ENCODE measurements around the gene LRRC4C. TPM values are rescaled to one million over a fixed set of nuclear protein-coding genes. Genes with fewer than 3 reads are reported as not detected.

Gene LRRC4C
- total RNA-seq, 1 experiment from 2014 or later: 0.15 TPM

DNA sequence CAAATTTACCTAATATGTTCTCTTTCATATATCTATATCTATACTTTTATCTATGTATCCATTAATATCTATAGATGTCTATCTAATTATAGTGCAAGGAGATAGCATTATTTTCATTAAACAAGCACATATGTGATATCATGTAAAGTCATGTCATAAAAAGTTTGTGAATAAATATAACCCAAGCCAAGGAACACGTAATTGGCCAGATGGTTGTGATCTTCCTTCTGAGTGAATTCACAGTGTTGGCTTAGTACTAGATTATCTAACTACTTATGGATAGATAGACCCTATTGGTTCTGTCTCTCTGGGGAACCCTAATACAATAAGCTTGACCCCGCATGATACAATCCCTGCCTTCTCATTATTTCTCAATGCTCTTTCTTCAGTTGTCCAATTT is 484.4 kb downstream of the LRRC4C start:
- in situ Hi-C loops (cut with HindIII; ENCODE audit: low pct_unique_long_range_greater_than_20kb, low sequenced_read_pairs) (no loop called here), intact Hi-C loops (cut with micrococcal nuclease; ENCODE audit: unreplicated experiment) (no loop called here)
- ChIA-PET CTCF (no interaction called here), POLR2A (no interaction called here)
- H3K4me3 ChIP-seq (ENCODE audit: low read depth in 2 of 2, low read length in 2 of 2): no peak overlapping the region
- no peaks in the 10 kb centered on the region for H3K9me3 ChIP-seq (ENCODE audit: control insufficient read depth, insufficient read depth, low read depth, low read length)
- DNase-seq (ENCODE audit: low read depth, low spot score): no peak
- H3K36me3 ChIP-seq (ENCODE audit: control insufficient read depth, insufficient read depth, low read length): no peaks in the 10 kb centered on the region
- ATAC-seq: no peak
- no TSS peak for BruUV-seq (replicated peaks)
- H3K4me1 ChIP-seq (ENCODE audit: control insufficient read depth, insufficient read depth, low read length): no peaks in the 10 kb centered on the region
- TF ChIP-seq, protein P1, sequence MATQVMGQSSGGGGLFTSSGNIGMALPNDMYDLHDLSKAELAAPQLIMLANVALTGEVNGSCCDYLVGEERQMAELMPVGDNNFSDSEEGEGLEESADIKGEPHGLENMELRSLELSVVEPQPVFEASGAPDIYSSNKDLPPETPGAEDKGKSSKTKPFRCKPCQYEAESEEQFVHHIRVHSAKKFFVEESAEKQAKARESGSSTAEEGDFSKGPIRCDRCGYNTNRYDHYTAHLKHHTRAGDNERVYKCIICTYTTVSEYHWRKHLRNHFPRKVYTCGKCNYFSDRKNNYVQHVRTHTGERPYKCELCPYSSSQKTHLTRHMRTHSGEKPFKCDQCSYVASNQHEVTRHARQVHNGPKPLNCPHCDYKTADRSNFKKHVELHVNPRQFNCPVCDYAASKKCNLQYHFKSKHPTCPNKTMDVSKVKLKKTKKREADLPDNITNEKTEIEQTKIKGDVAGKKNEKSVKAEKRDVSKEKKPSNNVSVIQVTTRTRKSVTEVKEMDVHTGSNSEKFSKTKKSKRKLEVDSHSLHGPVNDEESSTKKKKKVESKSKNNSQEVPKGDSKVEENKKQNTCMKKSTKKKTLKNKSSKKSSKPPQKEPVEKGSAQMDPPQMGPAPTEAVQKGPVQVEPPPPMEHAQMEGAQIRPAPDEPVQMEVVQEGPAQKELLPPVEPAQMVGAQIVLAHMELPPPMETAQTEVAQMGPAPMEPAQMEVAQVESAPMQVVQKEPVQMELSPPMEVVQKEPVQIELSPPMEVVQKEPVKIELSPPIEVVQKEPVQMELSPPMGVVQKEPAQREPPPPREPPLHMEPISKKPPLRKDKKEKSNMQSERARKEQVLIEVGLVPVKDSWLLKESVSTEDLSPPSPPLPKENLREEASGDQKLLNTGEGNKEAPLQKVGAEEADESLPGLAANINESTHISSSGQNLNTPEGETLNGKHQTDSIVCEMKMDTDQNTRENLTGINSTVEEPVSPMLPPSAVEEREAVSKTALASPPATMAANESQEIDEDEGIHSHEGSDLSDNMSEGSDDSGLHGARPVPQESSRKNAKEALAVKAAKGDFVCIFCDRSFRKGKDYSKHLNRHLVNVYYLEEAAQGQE (IDR thresholded peaks at IDR 0.05; ENCODE audit: insufficient read depth in 1 of 2, low read depth in 2 of 2, low read length in 1 of 2): no peak
- TF ChIP-seq, protein P2, sequence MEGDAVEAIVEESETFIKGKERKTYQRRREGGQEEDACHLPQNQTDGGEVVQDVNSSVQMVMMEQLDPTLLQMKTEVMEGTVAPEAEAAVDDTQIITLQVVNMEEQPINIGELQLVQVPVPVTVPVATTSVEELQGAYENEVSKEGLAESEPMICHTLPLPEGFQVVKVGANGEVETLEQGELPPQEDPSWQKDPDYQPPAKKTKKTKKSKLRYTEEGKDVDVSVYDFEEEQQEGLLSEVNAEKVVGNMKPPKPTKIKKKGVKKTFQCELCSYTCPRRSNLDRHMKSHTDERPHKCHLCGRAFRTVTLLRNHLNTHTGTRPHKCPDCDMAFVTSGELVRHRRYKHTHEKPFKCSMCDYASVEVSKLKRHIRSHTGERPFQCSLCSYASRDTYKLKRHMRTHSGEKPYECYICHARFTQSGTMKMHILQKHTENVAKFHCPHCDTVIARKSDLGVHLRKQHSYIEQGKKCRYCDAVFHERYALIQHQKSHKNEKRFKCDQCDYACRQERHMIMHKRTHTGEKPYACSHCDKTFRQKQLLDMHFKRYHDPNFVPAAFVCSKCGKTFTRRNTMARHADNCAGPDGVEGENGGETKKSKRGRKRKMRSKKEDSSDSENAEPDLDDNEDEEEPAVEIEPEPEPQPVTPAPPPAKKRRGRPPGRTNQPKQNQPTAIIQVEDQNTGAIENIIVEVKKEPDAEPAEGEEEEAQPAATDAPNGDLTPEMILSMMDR (IDR thresholded peaks at IDR 0.05): no peak
- TF ChIP-seq SIN3A (IDR thresholded peaks at IDR 0.05; ENCODE audit: borderline replicate concordance, insufficient read depth, low read depth, low read length) (no peak), POLR2AphosphoS5 (IDR thresholded peaks at IDR 0.05; ENCODE audit: low read depth, low read length) (no peak)
- H3K27ac ChIP-seq (ENCODE audit: low read length): no peak overlapping the region
- H3K27me3 ChIP-seq (ENCODE audit: control insufficient read depth, insufficient read depth, low read length): no peaks in the 10 kb centered on the region

DNA sequence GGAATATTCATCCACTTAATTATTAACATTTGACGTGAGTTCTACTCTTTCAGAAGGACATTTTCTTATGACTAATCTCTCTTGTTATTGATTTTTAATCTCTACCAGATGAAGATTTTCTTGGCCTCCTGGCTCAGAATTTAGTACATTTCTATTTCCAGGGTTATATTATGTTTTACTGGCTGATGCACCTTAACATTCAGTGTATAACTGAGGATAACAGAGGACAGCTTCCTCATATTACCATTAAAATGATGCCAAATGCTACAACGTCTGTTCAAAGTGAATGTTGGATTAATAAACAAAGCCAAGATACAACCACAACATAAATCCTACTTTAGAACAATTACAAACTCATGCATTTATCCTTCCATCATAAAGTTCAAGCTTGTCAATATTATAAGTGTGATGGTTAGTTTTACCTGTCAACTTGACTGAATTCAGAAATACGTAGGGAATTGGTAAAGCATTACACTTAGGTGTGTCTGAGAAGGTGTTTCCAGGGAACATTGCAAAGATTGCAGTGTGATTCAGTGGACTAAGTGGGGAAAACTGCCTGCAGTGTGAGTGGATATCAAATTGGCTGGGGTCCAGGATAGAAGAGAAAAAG is 485.2 kb downstream of the LRRC4C start:
- Histone ChIP-seq H3K36me3 (ENCODE audit: control insufficient read depth, insufficient read depth, low read length) (no peaks in the 10 kb centered on the region), H3K27me3 (ENCODE audit: control insufficient read depth, insufficient read depth, low read length) (no peaks in the 10 kb centered on the region), H3K4me3 (ENCODE audit: low read depth in 2 of 2, low read length in 2 of 2) (no peak overlapping the region), H3K27ac (ENCODE audit: low read length) (no peak overlapping the region), H3K4me1 (ENCODE audit: control insufficient read depth, insufficient read depth, low read length) (no peaks in the 10 kb centered on the region), H3K9me3 (ENCODE audit: control insufficient read depth, insufficient read depth, low read depth, low read length) (no peaks in the 10 kb centered on the region)
- no peak for ATAC-seq
- TF ChIP-seq, protein P2 (IDR thresholded peaks at IDR 0.05): no peak
- TF ChIP-seq TCF7L2 (IDR thresholded peaks at IDR 0.05; ENCODE audit: low read depth, low read length): no peak
- TF ChIP-seq, protein P1 (IDR thresholded peaks at IDR 0.05; ENCODE audit: insufficient read depth in 1 of 2, low read depth in 2 of 2, low read length in 1 of 2): no peak
- no peak for TF ChIP-seq SIN3A (IDR thresholded peaks at IDR 0.05; ENCODE audit: borderline replicate concordance, insufficient read depth, low read depth, low read length)
- TF ChIP-seq POLR2AphosphoS5 (IDR thresholded peaks at IDR 0.05; ENCODE audit: low read depth, low read length): no peak
- BruUV-seq (replicated peaks): no TSS peak
- POLR2A ChIA-PET: no interaction called here
- DNase-seq (ENCODE audit: low read depth, low spot score): no peak
- intact Hi-C loops (cut with micrococcal nuclease; ENCODE audit: unreplicated experiment): no loop called here
- in situ Hi-C loops (cut with HindIII; ENCODE audit: low pct_unique_long_range_greater_than_20kb, low sequenced_read_pairs): no loop called here
- CTCF ChIA-PET: interaction anchor here (0.7 kb wide), 1 partner anchor 1792 kb away, joined by 5 read pairs; no protein-coding TSS in a partner anchor

Measured in Panc1 (cell line).